H9 (cell line): Measurements from ENCODE around the gene RPL39L. TPM values are rescaled to one million over a fixed set of nuclear protein-coding genes. Genes with fewer than 3 reads are reported as not detected.
A peak's percentile ranks its signal among the peaks of the same experiment; 100 is the strongest.

Source experiments
- DNase-seq: peaks from one replicate; pipeline ENCODE4 v3.0.0-alpha.2; 2017
- H2AFZ ChIP-seq: one replicate; pipeline ENCODE4 v1.6.1; 2013; ENCODE audit warnings: mild to moderate bottlenecking, low read length, control low read depth, moderate library complexity
- H2AK5ac ChIP-seq: 2 replicates; pipeline ENCODE4 v1.6.1; 2013; ENCODE audit warnings: low read length, control low read depth, mixed read lengths; ENCODE audit not compliant: insufficient read length
- H2BK120ac ChIP-seq: one replicate; pipeline ENCODE4 v1.6.1; 2013; ENCODE audit warnings: low read depth, mild to moderate bottlenecking, low read length, control low read depth, inconsistent platforms; ENCODE audit not compliant: poor library complexity, severe bottlenecking
- H2BK12ac ChIP-seq: 2 replicates; pipeline ENCODE4 v1.6.1; 2013; ENCODE audit warnings: low read length, control low read depth, mixed read lengths, low read depth; ENCODE audit not compliant: insufficient read length
- H2BK15ac ChIP-seq: 2 replicates; pipeline ENCODE4 v1.6.1; 2013; ENCODE audit warnings: low read depth, low read length, control low read depth
- H2BK20ac ChIP-seq: one replicate; pipeline ENCODE4 v1.6.1; 2013; ENCODE audit warnings: low read depth, mild to moderate bottlenecking, low read length, control low read depth, inconsistent platforms; ENCODE audit not compliant: poor library complexity, severe bottlenecking
- H2BK5ac ChIP-seq: 2 replicates; pipeline ENCODE4 v1.6.1; 2013; ENCODE audit warnings: low read length, control low read depth, mixed read lengths; ENCODE audit not compliant: insufficient read length
- H3K14ac ChIP-seq: 2 replicates; pipeline ENCODE4 v1.6.1; 2013; ENCODE audit warnings: low read length, control low read depth; ENCODE audit not compliant: insufficient read depth
- H3K18ac ChIP-seq: 2 replicates; pipeline ENCODE4 v1.6.1; 2013; ENCODE audit warnings: low read depth, mild to moderate bottlenecking, mixed read lengths, low read length, control low read depth; ENCODE audit not compliant: insufficient read length
- H3K23ac ChIP-seq: 2 replicates; pipeline ENCODE4 v1.6.1; 2013; ENCODE audit warnings: low read length, control low read depth, mixed read lengths, low read depth; ENCODE audit not compliant: insufficient read length
- H3K23me2 ChIP-seq: 2 replicates; pipeline ENCODE4 v1.6.1; 2013; ENCODE audit warnings: low read depth, mild to moderate bottlenecking, mixed read lengths, low read length, control low read depth; ENCODE audit not compliant: insufficient read length, poor library complexity, severe bottlenecking
- H3K27ac ChIP-seq: 2 replicates; pipeline ENCODE4 v1.5.1; 2013; ENCODE audit warnings: low read length, control low read depth, mixed read lengths, low read depth; ENCODE audit not compliant: insufficient read length
- H3K27me3 ChIP-seq: 2 replicates; pipeline ENCODE4 v1.6.1; 2013; ENCODE audit warnings: low read length, control low read depth, inconsistent platforms; ENCODE audit not compliant: insufficient read depth
- H3K4ac ChIP-seq: 2 replicates; pipeline ENCODE4 v1.6.1; 2013; ENCODE audit warnings: low read depth, mild to moderate bottlenecking, control low read depth, inconsistent platforms, low read length, moderate library complexity
- H3K4me1 ChIP-seq: 2 replicates; pipeline ENCODE4 v1.6.1; 2013; ENCODE audit warnings: low read length, control low read depth, inconsistent platforms; ENCODE audit not compliant: insufficient read depth
- H3K4me2 ChIP-seq: 2 replicates; pipeline ENCODE4 v1.6.1; 2013; ENCODE audit warnings: low read length, control low read depth, mixed read lengths; ENCODE audit not compliant: insufficient read length, insufficient read depth
- H3K56ac ChIP-seq: 2 replicates; pipeline ENCODE4 v1.6.1; 2013; ENCODE audit warnings: low read depth, mild to moderate bottlenecking, mixed read lengths, low read length, control low read depth; ENCODE audit not compliant: insufficient read length
- H3K79me1 ChIP-seq: 2 replicates; pipeline ENCODE4 v1.6.1; 2013; ENCODE audit warnings: low read depth, mild to moderate bottlenecking, moderate library complexity, low read length, control low read depth, inconsistent platforms; ENCODE audit not compliant: insufficient read depth, poor library complexity, severe bottlenecking
- H3K79me2 ChIP-seq: 2 replicates; pipeline ENCODE4 v1.6.1; 2013; ENCODE audit warnings: low read length, control low read depth, inconsistent platforms; ENCODE audit not compliant: insufficient read depth
- H3K9ac ChIP-seq: 2 replicates; pipeline ENCODE4 v1.6.1; 2013; ENCODE audit warnings: low read length, control low read depth, mixed read lengths; ENCODE audit not compliant: insufficient read length; ENCODE audit errors: extremely low read depth
- H3K9me3 ChIP-seq: one replicate; pipeline ENCODE4 v1.6.1; 2013; ENCODE audit warnings: low read depth, low read length, inconsistent platforms; ENCODE audit not compliant: control insufficient read depth
- H3T11ph ChIP-seq: one replicate; pipeline ENCODE4 v1.6.1; 2013; ENCODE audit warnings: mild to moderate bottlenecking, low read length, control low read depth, inconsistent platforms
- H4K20me1 ChIP-seq: one replicate; pipeline ENCODE4 v1.6.1; 2013; ENCODE audit not compliant: control insufficient read depth, insufficient read length, insufficient read depth
- H4K5ac ChIP-seq: 2 replicates; pipeline ENCODE4 v1.6.1; 2013; ENCODE audit warnings: low read depth, mild to moderate bottlenecking, mixed read lengths, low read length, control low read depth; ENCODE audit not compliant: insufficient read length
- H4K8ac ChIP-seq: replicated peaks from 2 replicates; pipeline ENCODE4 v1.6.1; 2013; ENCODE audit warnings: low read length, control low read depth, mixed read lengths, low read depth; ENCODE audit not compliant: insufficient read length
- H4K91ac ChIP-seq: 2 replicates; pipeline ENCODE4 v1.6.1; 2013; ENCODE audit warnings: low read depth, mild to moderate bottlenecking, moderate library complexity, mixed read lengths, low read length, control low read depth; ENCODE audit not compliant: insufficient read length
- H3K27ac Mint-ChIP-seq, 3 experiments: 2 replicates in 2 of 3; 3 replicates in 1 of 3; pipeline ENCODE4 v1.8.0; 2020 to 2021; ENCODE audit warnings: mixed read lengths in 3 of 3, mild to moderate bottlenecking in 1 of 3, moderate library complexity in 1 of 3
- H3K27me3 Mint-ChIP-seq: 2 replicates; pipeline ENCODE4 v1.8.0; 2021; ENCODE audit warnings: low read depth, mild to moderate bottlenecking, moderate library complexity, mixed read lengths
- H3K36me3 Mint-ChIP-seq, 3 experiments: 2 replicates in 2 of 3; 3 replicates in 1 of 3; pipeline ENCODE4 v1.8.0; 2020 to 2021; ENCODE audit warnings: low read depth in 3 of 3, mixed read lengths in 3 of 3; ENCODE audit not compliant: insufficient read depth in 1 of 3
- H3K4me1 Mint-ChIP-seq, 2 experiments: 2 replicates each; pipeline ENCODE4 v1.8.0; 2020; ENCODE audit warnings: mixed read lengths in 2 of 2
- H3K4me3 Mint-ChIP-seq, 2 experiments: 2 replicates in 1 of 2; 3 replicates in 1 of 2; pipeline ENCODE4 v1.8.0; 2020 to 2021; ENCODE audit warnings: mild to moderate bottlenecking in 2 of 2, mixed read lengths in 2 of 2, moderate library complexity in 1 of 2
- H3K9me3 Mint-ChIP-seq, 2 experiments: 2 replicates in 1 of 2; 3 replicates in 1 of 2; pipeline ENCODE4 v1.8.0; 2020; ENCODE audit warnings: mild to moderate bottlenecking in 2 of 2, mixed read lengths in 2 of 2, moderate library complexity in 1 of 2
- WGBS: extraction: QIAGEN DNeasy Blood & Tissue Kit; methylation state at CpG from one replicate; pipeline ENCODE4 v1.1.7; 2013; ENCODE audit warnings: missing lambda C conversion rate, low lambda C conversion rate, mixed read lengths; ENCODE audit not compliant: insufficient read length; ENCODE audit errors: extremely low coverage; 5-methylcytosine and 5-hydroxymethylcytosine counted together
- total RNA-seq: library from RNA; stranded (reverse); gene quantifications from 2 replicates; pipeline ENCODE4 v1.2.1, GENCODE V29; 2021
- TF ChIP-seq, protein P1 (sequence below): fragments of 200-600 bp; sonication (generic); conservative IDR thresholded peaks from 3 replicates; pipeline ENCODE4 v1.8.0; 2021; ENCODE audit warnings: antibody characterized with exemption, mild to moderate bottlenecking

Gene RPL39L
- total RNA-seq, 1 experiment from 2014 or later: 71.7 TPM

- Histone ChIP-seq H3T11ph (no peak overlapping the region), H3K9me3 (no peaks in the 10 kb centered on the region), H4K20me1 (no peaks in the 10 kb centered on the region), H3K79me1 (no peaks in the 10 kb centered on the region), H3K4me2 (no peak overlapping the region), H3K18ac (no peak overlapping the region), H2AFZ (no peak overlapping the region), H2BK120ac (no peak overlapping the region), H3K9ac (no peak overlapping the region), H3K4me1 (peaks cover 7% of the 10 kb centered on the region; the same call in 1 of the 2 replicates), H3K27me3 (no peaks in the 10 kb centered on the region), H2AK5ac (no peak overlapping the region), H2BK20ac (no peak overlapping the region), H3K56ac (no peak overlapping the region), H3K27ac (no peak overlapping the region), H3K79me2 (no peaks in the 10 kb centered on the region), H3K4ac (no peak overlapping the region), H3K23ac (no peak overlapping the region), H2BK5ac (no peak overlapping the region), H4K5ac (no peak overlapping the region), H2BK12ac (no peak overlapping the region), H3K23me2 (no peaks in the 10 kb centered on the region), H4K91ac (no peak overlapping the region), H3K14ac (no peak overlapping the region), H4K8ac (no peak overlapping the region), H2BK15ac (no peak overlapping the region)
- Mint-ChIP-seq H3K36me3 (peaks cover 2 to 18% (median 2%) of the 10 kb centered on the region in 3 experiments; a peak in 3 of 7 replicates), H3K27me3 (no peaks in the 10 kb centered on the region), H3K9me3 (peaks cover 18 to 23% of the 10 kb centered on the region in 2 experiments; a peak in 4 of 5 replicates), H3K4me3 (no peak overlapping the region), H3K27ac (peak overlapping the region in 1 of 3 experiments; percentile 27; a peak in 2 of 7 replicates), H3K4me1 (peaks cover 8 to 12% of the 10 kb centered on the region in 2 experiments)
- no CpG with 5 or more reads among the region's 9 CpGs for WGBS
- DNase-seq: no peak
- TF ChIP-seq, protein P1, sequence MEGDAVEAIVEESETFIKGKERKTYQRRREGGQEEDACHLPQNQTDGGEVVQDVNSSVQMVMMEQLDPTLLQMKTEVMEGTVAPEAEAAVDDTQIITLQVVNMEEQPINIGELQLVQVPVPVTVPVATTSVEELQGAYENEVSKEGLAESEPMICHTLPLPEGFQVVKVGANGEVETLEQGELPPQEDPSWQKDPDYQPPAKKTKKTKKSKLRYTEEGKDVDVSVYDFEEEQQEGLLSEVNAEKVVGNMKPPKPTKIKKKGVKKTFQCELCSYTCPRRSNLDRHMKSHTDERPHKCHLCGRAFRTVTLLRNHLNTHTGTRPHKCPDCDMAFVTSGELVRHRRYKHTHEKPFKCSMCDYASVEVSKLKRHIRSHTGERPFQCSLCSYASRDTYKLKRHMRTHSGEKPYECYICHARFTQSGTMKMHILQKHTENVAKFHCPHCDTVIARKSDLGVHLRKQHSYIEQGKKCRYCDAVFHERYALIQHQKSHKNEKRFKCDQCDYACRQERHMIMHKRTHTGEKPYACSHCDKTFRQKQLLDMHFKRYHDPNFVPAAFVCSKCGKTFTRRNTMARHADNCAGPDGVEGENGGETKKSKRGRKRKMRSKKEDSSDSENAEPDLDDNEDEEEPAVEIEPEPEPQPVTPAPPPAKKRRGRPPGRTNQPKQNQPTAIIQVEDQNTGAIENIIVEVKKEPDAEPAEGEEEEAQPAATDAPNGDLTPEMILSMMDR: no peak
Observed at GRCh38 chr3:187101184-187102072, 37.9 kb downstream of the RPL39L start.
